8988T (cell line): Measurements from ENCODE around the gene TNNT2.

Experiments used
- DNase-seq: peaks from one replicate; pipeline ENCODE4 v3.0.0; 2011

The TNNT2 gene

GRCh38 chr1:201401700-201402099 is 24.2 kb upstream of the TNNT2 start:
- DNase-seq = no peak

DNA sequence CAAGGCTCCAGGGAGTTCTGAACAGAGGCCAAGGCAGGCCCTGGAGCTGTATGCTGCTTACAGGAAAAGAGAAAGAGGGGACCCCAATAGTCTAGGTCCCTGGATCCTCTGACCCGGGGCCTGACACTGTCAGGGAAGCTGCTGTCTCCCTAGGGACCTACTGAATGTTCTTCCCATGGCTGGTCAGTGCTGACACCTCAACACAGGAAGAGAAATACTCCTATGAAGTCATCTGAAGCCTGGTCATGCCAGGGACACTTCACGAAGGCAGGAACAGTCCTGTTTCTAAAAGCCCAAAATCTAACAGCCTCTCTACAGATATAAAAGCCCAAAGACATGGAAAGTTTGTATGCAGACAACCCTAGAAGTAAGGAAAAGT is 23.4 kb upstream of the TNNT2 start:
- no peak for DNase-seq

DNA sequence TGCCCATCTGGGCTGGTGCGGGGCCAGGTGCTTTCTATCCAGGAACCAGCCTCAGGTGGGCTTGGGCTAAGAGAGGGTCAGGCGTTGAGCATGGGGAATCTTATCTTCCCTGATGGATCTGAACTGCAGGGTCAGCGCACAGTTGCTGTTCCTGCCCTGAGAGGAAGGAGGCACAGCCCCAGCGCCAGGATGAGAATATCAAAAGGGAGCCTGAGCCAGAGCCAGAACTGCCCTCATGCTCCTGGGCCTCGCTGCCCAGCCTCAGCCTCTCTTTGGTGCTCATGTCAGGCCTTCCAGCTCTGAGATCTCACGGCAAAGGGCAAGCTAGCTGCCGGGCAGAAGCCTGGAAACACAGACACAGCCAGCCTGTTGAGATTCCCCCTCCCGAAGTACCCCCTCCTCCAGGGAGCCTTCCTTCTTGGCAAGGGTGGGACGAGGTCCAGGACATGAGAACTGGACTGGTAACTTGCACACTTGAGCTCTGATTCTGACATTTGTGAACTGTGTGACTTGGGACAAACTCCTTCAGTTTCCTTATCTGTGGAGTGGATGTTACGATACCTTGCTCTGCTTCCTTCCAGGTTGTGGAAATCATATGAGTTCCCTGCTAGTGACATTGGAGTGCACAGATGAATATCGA is 22.9 kb upstream of the TNNT2 start:
- DNase-seq = no peak

- no peak for DNase-seq
Measured at GRCh38 chr1:201399352-201400126, 22.1 kb upstream of the TNNT2 start.

- no peak for DNase-seq
Measured at GRCh38 chr1:201399018-201399351, 21.5 kb upstream of the TNNT2 start, which contains the start of gene LAD1. Gene LAD1 (minus strand): TSS chr1:201399324. CDS start chr1:201399306, 18 bp downstream.

DNA sequence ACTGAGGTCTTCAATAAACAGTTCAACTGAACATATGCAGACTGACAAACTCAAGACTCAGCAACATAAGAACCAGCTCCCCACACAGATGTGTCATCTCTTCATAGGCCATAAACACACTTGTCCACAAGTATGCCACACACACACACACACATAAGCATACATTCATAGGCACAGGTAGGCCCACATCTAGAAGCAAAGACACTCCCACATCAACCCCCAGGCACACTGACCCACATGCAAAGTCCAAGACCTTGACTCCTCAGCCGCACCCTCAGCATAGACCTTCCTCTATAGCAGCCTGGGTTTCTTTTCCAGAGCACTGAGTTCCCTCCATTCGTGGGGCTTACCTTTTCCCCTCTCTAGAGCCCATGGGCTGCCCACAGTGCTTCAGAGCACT is 20.2 kb upstream of the TNNT2 start:
- DNase-seq = no peak

- no peak for DNase-seq
Measured at GRCh38 chr1:201396861-201397464, 19.5 kb upstream of the TNNT2 start.

- no peak for DNase-seq
Measured at GRCh38 chr1:201395936-201396335, 18.5 kb upstream of the TNNT2 start.

DNA sequence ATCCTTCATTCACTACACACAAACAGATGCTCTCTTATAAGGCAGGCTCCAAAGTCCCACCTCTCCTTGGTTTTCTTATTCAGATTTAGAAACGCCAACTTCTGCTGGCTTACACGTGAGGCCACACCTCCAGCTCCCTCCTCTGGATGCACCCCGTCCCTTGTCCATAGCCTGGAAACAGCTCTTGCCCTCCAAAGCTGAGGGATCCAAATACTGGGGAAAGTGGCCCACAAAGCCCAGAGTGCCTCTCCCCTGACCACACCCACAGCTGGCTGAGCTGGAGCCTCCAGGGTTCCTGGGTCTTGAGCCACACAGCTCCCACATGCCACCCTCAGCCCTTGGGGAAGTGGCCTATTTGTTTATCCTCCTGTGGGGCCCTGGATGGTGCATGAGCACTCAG is 17.1 kb upstream of the TNNT2 start:
- DNase-seq = no peak

DNA sequence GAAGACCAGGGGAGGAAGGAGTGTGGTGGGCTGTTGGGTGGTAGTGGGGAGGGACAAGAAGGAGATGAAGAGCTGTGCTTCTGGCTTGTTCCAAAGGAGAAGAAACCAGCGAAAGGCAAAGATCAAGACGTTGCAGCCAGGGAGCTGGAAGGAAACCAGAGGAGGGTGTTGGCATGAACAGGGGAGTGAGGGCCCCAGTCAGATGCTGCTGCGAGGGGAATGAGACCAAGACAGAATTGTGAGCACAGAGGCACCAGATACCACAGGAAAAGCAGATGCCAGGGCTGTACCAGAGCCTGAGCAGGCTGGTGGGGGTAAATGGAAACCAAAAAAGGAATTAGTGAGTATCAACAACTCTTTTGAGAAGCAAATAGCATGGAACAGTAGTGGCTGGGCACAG is 15.6 kb upstream of the TNNT2 start:
- DNase-seq = no peak

GRCh38 chr1:201391651-201392511 is 14.4 kb upstream of the TNNT2 start:
- DNase-seq = no peak

GRCh38 chr1:201391225-201391624 is 13.7 kb upstream of the TNNT2 start:
- no peak for DNase-seq

DNA sequence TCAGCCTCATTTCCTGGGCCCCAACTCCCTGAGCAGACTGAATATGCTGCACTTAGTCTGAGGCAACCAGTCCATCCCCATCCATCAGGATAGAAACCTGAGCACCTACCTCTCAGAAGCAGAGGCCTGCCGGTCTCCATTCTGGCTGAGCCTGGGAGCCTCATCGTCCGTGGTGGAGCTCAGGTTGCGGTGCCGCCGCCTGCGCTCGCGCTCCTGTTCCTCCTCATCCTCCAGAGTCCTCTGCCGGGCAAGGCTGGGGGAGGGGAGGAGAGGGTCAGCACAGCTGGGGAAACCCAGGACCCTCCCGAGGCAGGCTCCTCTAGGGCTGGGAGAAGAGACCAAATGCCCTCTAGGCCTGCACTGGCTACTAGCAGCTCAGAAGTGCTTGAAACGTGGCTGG is 11.6 kb upstream of the TNNT2 start:
- no peak for DNase-seq

GRCh38 chr1:201386208-201386607 is 8.7 kb upstream of the TNNT2 start:
- DNase-seq = no peak

DNA sequence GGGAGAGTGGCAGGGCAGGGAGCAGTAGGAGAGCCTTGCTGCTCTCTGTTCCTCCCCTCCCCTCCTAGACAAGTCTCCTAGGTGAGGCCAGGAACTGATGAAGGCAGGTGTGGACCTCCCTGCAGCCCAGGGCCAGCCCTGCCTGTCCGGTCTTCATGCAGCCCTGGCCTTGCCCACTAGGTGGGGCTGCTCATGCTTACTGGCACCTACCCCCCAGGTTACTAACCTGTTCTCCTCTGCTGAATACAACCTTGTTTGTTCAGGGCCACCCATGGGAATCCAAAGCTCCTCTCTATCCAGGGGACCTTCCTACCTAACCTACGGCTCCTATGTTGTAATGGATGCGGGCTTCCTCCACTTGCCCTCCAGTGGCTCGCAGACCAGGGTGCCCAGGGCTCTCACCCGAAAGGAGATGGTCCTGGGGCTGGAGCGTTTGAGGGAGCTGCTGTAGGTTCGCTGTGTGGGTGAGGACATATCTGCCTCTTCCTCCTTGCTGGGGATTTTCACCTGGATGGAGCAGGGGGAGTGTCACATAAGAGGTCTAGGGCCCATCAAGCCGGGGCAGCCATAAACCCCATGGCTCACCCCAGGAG is 7.9 kb upstream of the TNNT2 start:
- DNase-seq = peak; percentile 82

DNA sequence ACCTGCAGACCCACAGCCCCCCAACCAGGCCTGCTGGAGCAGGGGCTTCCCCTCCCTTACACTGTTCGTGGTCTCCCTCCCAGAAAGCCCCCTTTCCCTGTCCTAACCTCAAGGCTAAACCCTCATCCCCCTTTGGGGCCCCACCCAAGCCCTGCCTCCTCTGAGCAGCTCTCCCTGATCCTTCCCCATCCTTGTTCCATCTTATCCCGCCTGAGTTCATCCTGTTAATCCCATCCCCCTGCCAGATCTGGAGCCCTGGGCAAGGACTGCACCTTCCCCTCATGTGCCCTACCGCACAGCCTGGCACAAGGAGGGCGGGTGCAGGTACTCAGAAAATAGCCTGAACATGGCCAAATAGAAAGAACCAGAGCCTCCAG is 6.9 kb upstream of the TNNT2 start:
- DNase-seq = no peak

DNA sequence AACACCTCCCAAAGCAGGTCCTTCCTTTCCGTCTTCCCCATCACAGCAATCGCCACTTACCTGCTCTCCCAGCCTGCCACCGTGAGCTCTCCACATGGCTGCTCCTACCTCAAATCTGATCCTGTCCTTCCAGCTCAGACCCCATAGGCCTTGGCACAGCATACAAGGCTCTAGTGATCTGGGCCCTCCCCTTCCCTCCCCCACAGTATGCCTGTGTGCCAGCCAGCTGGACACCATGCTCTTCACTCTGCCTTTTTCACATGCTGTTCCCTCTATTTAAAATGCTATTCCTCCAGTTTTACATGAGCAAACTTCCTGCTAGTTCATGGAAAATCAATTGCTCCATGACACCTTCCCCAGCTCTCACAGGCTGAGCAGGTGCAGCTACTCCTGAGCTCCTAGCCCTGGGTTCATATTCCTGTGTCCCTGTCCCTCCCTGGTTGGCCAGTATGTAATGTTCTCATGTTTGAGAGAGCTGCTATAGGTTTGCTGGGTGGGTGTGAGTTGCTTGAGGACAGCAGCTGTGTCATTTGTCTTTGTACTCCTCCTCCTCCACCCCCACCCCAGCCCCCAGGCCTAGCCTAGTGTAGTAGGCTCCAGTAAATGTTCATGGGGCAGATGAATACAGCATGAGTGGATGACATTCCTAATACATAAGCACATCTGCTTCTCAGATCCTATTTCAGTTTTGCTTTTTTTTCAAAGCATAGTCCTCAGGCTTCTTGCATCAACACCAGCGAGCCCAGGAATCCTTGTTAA is 6.3 kb upstream of the TNNT2 start:
- DNase-seq = no peak

- no peak for DNase-seq
Measured at GRCh38 chr1:201381130-201381529, 3.6 kb upstream of the TNNT2 start.

DNA sequence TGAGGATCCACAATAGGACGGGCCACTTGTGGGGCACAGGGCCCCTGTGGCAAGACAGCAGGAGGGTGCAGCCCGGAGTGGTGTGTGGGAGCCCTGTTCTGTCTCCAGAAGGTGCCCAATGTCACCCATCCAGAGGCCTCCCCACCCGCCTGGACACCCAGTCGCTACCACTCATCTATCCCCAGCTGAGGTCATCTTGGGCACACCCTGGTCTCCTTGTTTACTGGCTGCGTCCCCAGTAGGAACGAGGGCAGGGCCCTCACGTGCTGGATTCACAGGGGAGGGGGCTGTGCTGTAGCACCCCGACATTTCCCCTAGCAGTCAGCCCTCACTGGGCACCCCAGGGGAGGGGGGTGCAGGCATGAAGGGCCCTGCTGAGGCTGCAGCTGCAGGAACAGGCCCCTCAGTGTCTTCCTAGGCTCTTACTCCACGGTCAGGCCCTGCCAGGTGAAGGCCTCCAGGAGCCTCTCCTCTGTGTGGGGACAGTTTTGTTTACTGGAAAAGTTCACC is 2.3 kb upstream of the TNNT2 start:
- no peak for DNase-seq

DNA sequence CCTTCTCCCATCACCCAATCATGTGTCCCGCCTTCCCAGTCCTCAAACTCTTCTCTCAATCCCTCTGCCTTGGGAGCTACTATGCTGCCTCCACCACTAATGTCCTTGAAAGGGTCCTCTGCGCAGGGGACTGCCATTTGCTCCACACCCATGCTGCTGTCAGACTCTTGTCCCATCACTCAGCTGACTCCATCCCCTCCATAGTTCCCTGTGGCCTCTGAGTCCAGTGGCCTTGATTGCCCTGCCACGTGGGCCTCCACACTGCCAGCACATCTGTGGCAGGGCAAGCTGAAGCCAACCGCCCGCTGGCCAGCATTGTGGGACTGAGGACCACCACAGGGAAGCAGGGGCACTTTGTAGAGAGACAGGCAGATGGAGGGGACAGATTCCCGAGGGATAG is 1.3 kb upstream of the TNNT2 start:
- no peak for DNase-seq

DNA sequence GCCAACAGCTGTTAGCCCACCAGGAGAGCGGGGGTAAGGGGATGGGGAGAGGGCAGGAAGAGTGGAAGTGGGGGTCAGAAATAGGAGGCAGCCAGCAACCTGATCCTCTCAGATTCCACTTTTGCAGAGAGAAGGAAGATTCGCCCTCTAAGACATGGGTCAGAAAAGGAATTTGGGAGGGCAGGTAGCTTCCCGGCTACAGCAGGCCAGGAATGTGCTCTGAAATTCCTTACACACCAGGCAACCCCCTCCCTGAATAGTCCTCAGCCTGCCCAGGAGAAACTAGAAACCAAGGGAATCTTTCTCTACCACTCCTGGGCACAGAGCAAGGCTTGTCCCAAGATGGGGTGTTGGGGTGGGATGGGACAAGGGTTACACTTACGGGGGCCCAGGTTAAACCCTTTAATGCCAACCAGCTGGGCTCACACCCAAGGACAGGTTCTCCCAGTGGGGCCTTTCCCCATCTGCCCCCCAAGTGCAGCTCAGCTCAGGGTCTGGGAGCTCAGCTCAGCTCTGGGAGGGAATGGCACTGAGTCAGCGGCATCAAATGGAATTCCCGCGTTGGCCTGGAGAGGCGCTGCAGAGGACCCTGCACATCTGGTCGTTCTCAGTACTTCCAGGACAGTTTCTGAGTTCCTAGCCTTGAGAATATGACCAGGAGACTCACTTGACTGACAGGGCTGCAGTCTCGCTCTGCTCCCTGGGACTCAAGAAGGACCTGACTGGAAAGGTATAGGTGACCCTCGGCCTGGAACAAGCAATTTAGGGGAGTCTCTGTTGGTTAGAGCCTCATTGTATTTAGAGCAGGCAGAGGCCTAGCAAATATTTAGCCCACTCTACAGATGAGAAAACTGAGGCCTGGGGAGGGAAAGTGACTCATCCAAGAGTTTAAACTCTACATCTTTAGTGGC is 761 bp downstream of the TNNT2 start:
- peak; percentile 90 for DNase-seq
